Epithelial cell of esophagus (primary cell): ENCODE data around the gene SLC34A1.

Experiments
- DNase-seq: peaks from one replicate; pipeline ENCODE4 v3.0.0; 2010; ENCODE audit warnings: low read depth
- H3K4me3 ChIP-seq: 2 replicates; pipeline ENCODE4 v1.5.1; 2011; ENCODE audit warnings: mild to moderate bottlenecking, low read length, control low read depth
- TF ChIP-seq, protein P1 (sequence below): IDR thresholded peaks from 2 replicates; pipeline ENCODE4 v1.5.1; 2011; ENCODE audit warnings: low read depth, mild to moderate bottlenecking, low read length, control low read depth, inconsistent platforms; ENCODE audit not compliant: insufficient read depth; ENCODE audit errors: missing control alignments

Gene SLC34A1

DNA sequence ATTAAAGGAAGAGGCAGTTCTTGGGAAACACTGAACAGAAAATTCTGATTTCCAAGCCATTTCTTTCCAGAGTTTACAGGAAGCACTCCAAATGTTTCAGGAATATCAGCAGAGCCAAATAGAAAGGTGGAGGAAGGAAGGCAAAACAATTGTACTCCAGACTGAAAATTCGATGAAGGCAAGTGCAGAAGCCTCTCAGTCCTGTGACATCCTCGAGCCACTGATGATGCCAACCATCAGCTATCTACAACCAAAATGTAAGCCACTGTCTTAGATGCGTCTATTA is 34.9 kb upstream of the SLC34A1 start:
- TF ChIP-seq, protein P1, sequence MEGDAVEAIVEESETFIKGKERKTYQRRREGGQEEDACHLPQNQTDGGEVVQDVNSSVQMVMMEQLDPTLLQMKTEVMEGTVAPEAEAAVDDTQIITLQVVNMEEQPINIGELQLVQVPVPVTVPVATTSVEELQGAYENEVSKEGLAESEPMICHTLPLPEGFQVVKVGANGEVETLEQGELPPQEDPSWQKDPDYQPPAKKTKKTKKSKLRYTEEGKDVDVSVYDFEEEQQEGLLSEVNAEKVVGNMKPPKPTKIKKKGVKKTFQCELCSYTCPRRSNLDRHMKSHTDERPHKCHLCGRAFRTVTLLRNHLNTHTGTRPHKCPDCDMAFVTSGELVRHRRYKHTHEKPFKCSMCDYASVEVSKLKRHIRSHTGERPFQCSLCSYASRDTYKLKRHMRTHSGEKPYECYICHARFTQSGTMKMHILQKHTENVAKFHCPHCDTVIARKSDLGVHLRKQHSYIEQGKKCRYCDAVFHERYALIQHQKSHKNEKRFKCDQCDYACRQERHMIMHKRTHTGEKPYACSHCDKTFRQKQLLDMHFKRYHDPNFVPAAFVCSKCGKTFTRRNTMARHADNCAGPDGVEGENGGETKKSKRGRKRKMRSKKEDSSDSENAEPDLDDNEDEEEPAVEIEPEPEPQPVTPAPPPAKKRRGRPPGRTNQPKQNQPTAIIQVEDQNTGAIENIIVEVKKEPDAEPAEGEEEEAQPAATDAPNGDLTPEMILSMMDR: no peak
- H3K4me3 ChIP-seq: no peak overlapping the region
- no peak for DNase-seq

- DNase-seq: no peak
Observed at GRCh38 chr5:177349762-177350161, 34.5 kb upstream of the SLC34A1 start.

GRCh38 chr5:177350776-177351391 is 33.4 kb upstream of the SLC34A1 start:
- peak overlapping the region; percentile 91 for H3K4me3 ChIP-seq
- TF ChIP-seq, protein P1: no peak
- DNase-seq: no peak

More at GRCh38 chr5:177349762-177350161, 34.5 kb upstream of the SLC34A1 start:
- TF ChIP-seq, protein P1: no peak
- no peak overlapping the region for H3K4me3 ChIP-seq

GRCh38 chr5:177351392-177352329 is 32.6 kb upstream of the SLC34A1 start, which contains the start of gene LMAN2:
Gene LMAN2, minus strand, starts transcription at chr5:177351668. Its CDS starts 21 bp downstream, at chr5:177351647.
- DNase-seq: peak; percentile 96
- TF ChIP-seq, protein P1: no peak
- peak within 1 kb of the TSS; percentile 91 for H3K4me3 ChIP-seq

DNA sequence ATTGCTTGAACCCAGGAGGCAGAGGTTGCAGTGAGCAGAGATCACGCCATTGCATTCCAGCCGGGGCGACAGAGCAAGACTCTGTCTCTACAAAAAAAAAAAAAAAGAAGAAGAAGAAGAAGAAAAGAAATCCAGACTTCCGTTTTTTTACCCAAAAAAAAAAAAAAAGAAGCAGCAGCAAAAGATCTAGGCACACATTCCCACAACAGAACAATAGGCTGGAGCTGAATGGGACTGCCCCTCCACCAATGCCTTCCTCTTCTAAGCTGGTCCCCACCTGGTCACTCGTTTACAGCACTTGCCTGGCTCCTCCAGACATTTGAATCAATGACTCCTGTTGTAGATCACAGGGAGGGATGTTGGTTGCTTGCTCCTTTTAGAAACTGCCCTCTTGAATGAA is 31.1 kb upstream of the SLC34A1 start:
- DNase-seq: no peak
- no peak overlapping the region for H3K4me3 ChIP-seq
- TF ChIP-seq, protein P1: no peak

- H3K4me3 ChIP-seq: no peak overlapping the region
- no peak for DNase-seq
- TF ChIP-seq, protein P1: no peak
Observed at GRCh38 chr5:177354256-177354655, 30.0 kb upstream of the SLC34A1 start.

DNA sequence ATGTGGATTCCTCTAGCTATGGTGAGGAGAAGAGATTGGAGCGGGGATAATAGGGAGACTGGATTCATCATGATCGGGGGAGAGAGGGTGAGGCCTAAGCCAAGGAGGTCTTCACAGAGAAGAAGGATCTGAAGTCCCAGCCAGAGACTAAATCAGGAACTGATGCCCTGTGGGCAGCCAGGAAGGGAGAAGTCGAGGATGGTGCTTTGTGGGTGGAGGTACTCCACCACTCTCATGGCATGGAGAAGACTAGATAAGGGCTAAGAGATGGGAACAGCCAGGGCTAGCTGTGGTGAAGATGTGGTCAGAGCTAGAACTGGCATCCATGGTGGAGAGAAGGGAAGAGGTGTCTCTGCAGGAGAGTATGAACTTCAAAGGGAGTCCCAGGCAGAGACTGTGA is 29.5 kb upstream of the SLC34A1 start:
- TF ChIP-seq, protein P1: no peak
- no peak for DNase-seq

More for the DNA sequence above, 29.5 kb upstream of the SLC34A1 start:
- H3K4me3 ChIP-seq: no peak overlapping the region
